GM18520 (cell line): ENCODE data around the gene CCDC57.

Source experiments
- ATAC-seq: cut with Tn5 transposase; IDR thresholded peaks from one replicate; pipeline ENCODE4 v1.9.1; 2021; ENCODE audit not compliant: unreplicated experiment

The CCDC57 gene

DNA sequence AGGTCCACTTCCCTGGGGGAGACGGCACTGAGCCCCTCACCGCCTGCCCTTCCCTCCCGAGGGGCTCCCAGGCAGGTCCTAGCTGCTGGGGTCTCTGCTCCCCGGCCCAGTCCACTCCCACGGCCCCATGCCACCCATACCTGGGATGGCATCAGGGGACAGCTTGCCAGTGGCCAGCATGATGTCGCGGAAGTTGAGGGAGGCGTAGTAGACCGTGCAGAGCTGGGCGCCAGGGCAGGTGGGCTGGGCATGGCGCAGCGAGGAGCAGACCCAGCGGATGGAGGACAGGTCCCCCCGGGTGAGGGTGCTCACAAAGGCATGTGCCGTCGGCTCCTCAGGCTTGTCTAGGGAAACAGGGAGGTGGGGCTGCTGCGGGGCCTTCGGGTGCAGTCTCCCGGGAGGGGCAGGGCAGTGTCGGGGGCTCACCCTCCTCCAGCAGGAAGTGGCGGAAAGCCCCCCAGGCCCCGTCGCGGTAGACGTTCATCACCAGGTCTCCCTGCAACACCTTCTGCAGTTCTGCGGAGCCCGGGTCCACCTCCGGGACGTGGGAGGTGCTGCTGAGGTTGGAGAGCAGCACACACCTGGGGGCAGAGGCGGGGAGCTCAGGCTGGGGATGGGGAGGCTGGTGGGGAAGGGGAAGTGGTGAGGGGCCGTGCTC, 128.1 kb downstream of the CCDC57 start:
- no peak for ATAC-seq

DNA sequence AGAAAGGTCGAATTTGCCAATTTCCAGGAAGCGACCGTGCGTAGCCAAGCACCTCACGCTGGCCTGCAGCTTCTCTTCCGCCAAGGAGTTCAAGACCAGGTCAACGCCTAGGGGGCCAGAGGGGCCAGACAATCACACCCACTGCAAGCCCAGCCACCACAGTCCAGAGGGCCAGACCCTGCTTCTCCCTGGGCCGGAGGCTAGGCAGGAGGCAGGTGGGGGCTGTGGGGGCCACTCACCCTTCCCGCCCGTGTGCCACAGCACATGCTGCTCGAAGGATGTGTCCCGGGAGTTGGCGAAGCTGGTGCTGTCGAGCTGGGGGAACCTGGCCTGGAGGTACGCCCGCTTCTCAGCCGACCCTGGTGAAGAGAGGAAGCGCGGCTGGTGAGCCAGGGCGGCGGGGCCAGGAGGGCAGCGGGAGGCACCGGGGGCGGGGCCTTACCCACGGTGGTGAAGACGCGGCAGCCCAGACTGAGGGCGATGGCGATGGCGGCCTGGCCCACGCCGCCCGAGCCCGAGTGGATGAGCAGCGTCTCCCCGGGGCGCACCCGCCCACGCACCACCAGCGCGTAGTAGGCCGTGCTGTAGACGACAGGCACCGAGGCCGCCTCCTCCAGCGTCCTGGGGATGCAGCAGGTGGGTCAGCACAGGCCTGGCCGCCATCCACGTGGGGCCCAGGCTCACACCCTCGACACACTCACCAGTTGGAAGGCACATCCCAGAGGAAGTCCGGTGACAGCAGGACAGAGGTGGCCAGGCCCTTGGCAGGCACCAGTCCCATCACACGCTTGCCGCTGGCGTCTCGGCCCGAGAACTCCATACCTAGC, 128.9 kb downstream of the CCDC57 start:
- no peak for ATAC-seq

DNA sequence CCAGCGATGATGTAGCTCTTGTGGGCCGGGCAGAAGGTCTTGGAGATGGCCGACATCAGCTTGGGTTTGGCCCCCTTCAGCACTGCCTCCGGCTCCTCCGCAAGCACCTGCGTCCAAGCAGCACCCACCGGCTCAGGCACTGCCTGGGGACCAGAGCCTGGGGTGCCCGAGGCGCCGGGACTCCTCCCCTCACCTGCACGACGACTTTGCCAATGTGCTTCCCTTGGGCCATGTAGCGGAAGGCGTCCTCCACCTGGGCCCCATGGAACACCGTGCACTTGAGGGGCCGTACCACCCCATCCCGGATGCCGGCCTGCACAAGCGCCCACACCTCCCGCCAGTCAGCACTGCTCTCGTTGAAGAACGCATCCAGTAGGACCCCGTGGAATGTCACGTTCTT, 129.6 kb downstream of the CCDC57 start:
- ATAC-seq = no peak

DNA sequence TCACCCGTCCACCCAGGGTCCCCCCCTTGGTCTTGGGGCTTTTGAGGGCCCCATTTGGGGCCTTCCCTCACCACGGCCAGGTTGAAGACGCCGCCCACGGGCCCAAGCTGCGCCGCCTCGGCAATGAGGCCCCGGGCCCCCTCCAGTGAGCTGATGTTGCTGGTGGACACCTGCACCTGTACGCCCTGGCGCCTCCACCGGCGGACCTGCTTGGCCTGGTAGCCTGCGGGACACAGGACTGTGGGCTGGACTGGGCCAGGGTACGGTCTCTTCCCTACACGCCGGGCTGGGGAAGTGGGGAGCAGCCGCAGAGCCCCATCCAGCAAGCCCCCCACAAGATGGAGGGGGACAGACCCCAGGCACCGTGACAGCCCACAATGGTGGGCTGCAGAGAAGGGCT, 130.2 kb downstream of the CCDC57 start:
- no peak for ATAC-seq

DNA sequence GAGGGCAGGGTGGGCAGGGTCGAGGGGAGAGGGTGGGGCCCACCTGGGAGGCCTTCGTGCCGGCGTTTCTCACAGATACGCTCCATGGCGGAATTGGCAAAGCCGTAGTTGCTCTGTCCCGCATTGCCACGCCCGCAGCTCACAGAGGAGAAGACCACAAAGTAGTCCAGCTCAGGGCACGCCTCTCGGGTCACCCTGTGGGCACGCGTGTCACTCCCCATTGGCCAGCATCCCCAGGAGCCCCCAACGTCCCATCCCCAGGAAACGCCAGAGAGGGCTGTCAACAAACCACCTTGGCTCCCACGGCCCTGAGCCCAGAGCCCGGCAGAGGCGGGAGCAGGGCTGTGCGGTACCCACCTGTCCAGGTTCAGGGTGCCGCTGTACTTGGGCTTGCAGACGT, 130.7 kb downstream of the CCDC57 start:
- ATAC-seq = no peak

DNA sequence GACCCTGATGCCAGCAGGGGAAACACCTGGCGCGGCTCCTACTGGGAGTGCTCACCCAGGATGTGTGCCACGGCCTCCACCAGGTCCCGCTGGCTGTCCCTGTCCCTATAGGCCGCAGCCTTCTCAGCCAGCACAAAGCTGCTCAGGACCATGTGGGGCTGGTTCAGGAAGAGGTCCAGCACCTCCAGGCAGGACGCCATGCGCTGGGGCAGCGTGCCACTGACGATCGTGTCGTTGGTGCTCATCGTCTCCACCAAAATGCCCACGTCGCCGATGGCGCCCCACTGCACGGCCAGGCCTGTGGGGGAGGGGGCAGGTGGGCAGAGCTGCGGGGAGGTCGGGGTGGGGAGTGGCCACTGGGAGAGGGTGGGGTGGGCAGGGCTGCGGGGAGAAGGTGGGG, 131.1 kb downstream of the CCDC57 start:
- ATAC-seq = no peak

DNA sequence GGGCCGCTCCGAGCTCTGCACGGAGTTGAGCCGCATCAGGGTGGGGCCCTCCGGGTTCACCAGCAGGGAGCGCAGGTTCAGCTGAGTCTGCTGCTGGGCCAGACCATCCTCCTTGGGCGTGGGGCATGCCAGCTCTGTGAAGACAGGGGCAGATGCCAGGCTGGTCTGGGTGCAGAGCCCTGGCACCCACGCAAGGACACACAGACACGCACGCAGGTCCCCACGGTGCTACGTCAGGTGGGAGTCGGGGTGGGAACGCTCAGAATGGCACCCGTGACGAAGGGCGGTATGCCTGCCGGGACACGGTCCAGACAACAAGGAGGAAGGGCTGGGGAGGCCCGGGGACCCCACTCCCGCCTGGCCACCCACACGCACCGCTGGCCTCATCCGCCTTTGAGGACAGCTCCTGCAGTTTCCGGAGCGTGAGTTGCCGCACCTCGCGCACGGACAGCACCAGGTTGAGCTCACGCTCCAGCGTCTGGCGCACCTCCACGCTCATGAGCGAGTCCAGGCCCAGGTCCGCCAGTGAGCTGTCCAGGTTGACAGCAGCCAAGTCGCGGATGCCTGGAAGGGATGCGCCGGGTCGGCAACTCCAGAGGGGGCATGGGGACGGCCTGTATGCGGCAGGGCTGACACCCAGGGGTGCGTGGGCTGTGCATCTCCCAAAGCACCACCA, 131.7 kb downstream of the CCDC57 start:
- ATAC-seq = no peak

DNA sequence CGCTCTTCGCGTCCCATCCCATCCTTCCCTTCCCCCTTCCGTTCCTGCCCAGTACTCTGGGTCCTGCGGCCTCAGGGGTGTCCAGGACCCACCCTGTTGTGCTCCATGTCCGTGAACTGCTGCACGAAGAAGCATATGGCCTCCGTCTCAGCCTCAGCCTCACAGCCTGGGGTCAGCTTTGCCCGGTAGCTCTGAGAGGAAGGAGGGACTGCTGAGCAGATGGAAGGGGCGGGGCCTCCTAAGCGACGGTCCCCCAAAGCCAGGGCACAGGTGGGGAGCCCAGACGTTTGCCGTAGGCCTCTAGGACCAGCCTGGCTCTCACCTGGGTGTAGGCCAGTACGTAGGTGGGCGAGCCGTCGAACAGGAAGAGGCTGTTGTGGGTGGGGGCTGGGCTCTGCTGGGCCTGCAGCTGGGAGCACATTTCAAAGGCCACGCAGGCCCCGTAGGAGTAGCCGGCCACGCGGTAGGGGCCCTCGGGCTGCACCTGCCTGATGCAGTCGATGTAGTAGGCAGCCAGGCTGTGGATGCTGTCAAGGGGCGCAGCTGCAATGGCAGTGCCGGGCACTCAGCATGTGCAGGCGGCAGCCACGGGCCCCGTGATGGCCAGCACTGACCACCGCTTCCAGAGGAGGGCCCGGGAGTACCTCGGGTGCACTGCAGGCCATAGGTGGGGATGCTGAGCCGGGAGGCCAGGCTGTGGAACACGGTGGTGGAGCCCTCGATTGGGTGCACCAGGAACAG, 132.4 kb downstream of the CCDC57 start:
- ATAC-seq = no peak

DNA sequence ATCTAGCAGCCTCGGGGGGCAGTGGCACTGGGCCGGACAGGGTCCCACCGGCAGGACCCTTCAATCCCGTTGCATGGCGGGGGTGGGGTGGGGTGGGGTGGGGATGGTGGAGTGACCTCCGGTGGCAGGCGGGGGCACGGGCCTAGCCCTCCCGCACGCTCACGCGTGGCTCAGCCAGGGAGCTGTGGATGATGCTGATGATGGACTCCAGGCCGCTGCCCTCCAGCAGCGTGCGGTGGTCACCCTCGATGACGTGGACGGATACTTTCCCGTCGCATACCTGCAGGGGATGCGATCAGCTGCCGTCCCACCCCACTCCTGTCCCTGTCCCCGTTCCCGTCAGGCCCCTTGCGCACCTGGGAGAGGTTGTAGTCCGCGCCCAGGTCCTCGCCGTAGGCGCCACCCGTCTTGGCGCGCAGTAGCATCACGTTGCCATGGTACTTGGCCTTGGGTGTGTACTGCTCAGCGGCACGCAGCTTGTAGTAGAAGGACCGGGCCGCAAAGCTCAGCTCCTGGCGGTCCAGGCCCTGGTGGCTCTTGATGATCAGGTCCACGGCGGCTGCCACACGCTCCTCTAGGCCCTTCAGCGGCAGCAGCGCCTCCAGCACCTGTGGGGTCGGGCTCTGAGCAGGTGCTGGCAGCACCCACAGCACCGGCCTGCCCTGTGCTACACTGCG, 133.5 kb downstream of the CCDC57 start:
- no peak for ATAC-seq

DNA sequence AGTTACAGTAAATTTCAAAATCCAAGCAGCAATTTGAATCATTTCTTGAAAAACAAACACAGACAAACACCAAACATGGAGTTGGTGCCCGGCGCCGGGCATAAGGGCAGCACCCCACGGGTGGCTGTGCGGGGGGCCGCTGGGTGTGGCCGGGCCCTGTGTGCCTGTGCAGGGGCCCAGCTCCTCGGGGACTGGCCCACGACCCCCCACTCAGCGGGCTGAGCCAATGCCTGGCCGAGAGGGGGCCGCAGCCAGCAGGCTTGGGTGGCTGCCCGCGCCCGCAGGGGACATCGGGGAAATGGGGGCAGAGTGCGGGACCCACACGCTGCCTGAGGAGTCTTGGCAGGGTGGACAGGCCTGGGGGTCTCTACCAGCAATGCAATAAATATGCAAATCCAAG, 134.2 kb downstream of the CCDC57 start:
- no peak for ATAC-seq

DNA sequence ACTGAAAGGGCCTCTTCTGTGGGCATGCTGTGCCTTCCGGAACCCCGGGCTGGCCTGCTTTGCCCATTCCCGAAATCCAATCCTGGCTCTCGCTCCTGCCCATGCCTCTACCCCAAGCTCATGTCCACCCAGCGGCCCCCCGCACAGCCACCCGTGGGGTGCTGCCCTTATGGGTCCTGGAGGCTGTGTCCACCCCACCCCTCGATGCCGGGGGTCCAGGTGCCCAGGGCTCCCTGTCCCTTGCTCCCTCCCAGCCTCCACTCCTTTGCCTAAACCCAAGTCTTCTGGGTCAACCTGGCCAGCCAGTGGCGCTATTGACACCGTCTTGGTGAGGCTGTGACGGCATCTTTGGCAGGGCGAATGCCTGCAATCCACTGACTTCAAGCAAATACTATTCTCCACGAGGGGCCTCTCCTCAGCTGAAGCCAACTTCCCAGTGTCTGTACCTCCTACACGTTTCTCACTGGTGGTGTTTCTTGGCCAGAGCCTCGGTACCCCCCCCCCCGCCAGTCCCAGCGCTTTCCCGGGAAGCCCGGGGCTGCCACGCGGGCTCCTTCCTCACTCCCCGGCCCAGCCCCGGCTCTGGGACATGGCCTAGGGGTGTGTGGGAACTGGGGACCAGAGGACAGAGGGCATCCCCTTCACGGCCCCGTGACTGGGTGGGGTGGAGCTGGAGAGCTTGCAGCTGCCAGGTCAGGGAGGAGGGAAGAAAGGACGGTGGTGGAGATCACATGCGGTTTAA, 134.9 kb downstream of the CCDC57 start:
- no peak for ATAC-seq

DNA sequence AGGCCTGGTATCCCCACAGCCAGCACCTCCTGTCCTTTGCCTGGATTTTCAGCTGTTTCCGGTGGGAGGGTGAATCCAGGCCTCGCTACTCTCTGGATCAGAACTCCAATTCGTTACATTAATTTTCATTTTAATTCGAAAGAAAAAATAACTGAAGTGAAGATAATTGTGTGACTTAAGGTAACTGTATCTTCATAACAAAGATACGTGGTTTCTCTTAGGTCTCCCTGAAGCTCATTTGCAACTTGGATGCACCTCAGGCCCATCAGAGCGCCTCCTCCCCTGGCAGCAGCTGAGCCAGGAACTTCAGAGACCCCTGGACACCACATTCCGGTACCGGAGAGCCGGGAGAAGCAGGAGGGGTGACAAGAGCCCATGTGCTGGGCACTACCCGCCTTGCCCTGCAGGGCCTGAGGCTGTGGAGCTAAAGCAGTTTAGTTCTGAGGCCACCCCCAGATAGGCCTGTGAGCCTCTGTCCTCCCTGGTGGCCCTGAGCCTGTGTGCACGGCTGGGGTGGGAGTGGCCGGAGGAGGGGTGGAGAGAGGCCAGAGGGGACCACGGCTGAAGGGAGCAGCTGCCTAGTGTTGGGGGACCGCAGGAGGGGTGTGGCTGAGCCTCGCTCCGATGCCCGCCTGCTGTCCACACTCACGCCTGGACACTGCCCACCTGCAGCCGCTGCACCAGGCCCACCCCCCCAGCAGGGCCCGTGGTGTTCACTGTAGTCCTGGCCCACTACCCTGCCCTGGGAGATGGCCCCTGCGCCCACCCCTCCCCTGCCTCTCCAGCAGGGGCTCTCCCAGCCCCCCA, 135.7 kb downstream of the CCDC57 start:
- no peak for ATAC-seq

DNA sequence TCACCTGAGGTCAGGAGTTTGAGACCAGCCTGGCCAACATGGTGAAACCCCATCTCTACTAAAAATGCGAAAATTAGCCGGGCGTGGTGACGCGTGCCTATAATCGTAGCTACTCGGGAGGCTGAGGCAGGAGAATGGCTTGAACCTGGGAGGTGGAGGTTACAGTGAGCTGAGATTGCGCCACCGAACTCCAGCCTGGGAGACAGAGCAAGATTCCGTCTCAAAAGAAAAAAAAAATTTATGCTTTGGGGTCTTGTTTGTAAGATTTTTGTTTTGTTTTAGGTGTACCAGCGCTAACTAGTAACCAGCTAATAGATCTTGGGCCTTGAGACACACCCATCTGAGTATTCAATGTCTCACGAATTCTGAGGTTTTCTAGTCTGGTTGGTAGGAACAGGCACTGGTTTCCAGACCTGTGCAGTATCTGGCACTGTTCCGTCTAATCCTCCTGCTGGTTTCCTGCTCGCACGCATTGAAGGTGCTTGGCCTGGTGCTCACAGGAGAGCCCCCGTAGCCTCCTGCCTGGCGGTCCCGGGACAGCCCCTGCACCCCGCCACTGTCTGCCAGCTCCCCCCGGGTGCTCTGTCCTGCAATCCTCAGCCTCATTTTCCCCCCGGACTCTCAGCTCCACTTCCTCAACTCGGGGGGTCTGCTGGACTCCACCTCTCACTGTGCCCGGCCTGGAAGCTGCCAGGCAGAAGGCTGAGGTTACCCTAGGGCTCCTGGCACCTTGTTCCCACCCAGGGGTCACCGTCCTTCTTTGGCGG, 136.4 kb downstream of the CCDC57 start:
- no peak for ATAC-seq

DNA sequence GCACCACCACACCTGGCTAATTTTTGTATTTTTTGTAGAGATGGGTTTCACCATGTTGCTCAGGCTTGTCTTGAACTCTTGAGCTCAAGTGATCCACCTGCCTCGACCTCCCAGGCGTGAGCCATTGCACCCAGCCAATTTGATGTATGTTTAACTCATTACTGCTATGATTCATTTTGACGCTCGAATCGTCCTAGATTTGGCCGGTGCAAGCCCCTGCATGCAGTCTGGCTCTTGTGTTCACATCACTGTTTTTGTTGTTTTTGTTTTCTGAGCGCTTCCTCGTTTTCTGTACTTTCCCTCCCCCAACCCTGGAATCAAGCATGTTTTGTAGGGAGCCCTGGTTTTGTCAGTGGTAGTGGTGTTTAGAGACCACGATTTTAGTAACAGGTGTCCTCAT, 139.2 kb downstream of the CCDC57 start:
- no peak for ATAC-seq

DNA sequence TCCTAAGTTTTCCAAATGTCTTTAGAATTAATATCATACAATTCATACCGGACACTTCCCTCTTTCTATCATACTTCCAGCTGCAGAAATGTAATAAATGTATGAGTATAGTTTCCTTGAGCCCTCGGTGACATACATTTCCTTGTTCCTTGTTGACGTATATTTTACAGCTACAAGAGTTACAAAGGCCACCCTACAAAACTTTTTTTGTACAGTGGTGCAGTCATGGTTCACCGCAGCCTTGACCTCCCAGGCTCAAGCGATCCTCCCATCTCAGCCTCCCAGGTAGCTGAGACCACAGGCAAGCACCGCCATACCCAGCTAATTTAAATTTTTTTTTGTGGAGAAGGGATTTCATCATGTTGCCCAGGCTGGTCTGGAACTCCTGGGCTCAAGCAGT, 139.8 kb downstream of the CCDC57 start:
- ATAC-seq = no peak

DNA sequence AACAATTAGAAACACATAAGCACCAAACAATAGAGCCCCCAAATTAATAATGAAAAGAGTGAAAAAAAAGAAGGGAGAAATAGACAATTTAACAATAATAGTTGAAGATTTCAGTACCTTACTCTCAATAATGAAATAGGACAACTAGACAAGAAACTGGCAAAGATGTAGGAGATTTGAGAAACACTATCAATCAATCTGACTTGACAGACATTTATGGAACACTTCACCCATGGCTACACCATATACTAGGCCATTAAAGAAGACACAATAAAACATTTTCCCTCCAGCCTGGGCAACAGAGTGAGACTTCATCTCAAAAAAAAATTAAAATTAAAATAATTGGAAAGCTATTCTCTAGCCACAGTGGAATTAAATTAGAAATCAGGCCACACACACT, 142.0 kb downstream of the CCDC57 start:
- ATAC-seq = no peak

DNA sequence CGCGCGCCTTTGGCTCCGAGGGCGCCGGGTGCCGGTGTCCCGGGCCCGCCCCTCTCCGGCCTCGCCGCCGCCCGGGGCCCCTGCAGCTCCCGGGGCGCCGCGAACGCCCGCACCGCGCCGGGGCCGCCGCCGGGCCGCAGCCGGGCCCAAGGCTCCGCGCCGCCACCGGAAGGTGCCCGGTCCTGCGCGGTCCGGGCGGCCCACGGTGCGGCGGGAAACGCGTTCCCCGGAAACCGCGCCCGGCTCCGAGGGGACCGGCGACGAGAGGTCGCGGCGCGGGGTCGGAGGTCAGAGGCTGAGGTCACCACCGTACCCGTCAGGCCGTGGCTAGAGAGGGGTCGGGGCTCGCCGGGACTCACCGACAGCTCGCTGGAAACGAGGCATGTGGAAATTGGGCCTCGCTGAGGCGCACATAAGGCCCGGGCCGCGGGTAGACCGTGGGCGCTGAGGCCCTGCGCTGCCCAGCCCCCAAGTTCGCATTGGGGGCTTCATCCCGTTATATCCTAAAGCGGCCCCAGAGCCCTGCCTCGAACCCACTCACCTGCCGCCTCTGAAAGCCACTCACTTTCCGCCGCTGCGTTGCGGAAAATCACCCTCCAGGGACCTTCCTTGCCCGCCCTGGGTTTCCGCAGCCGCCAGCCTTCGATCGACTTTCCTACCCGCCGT, 146.9 kb downstream of the CCDC57 start, which contains the start of gene DUS1L:
TSS of gene DUS1L (minus strand) at position 167 of the 666 bp plus-strand sequence. CDS start 745 bp downstream, outside the sequence.
- ATAC-seq = no peak

DNA sequence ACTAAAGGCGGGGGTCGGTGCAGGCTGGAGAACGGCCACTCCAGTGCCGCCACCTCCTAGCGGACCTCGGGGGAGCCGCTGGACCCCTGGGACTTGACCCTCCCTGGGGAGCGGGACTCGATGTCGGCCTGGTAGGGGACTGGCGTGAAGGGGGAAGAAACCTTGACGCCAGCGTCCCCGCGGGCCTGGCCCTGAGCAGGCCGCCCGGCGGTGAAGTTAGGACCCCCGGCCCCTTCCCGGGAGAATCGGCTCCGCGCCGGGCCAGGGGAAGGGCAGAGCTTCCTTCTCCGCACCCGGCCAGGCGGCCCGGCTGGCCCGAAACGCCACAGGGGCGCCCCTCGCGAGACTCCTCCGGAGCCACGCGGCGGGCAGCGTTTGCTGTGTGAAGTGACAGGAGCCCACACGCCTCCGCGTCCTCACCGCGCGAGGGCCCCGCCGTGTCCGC, 147.4 kb downstream of the CCDC57 start:
- ATAC-seq = no peak
